ENCODE results near the gene VIL1.

VIL1 gene

GRCh38 chr2:218435003-218435982, 16.4 kb downstream of the VIL1 start:
- no peaks in the 10 kb centered on the region for H3K36me3 ChIP-seq (ENCODE audit: low read length)

GRCh38 chr2:218436992-218437391, 18.1 kb downstream of the VIL1 start:
- no peak overlapping the region for H3K27ac ChIP-seq (ENCODE audit: low read depth, low read length)
- H3F3A ChIP-seq (ENCODE audit: insufficient read depth) = no peaks in the 10 kb centered on the region
- no peak overlapping the region for H3K4me3 ChIP-seq (ENCODE audit: insufficient read depth, low read length, poor library complexity, severe bottlenecking)
- no peak overlapping the region for H2AFZ ChIP-seq (ENCODE audit: low read depth, low read length, severe bottlenecking)
- H3K9me2 ChIP-seq (replicated peaks; ENCODE audit: insufficient read depth, low read length) = no peaks in the 10 kb centered on the region
- no peak overlapping the region for H3K9ac ChIP-seq (ENCODE audit: low read length)
- no peaks in the 10 kb centered on the region for H3K36me3 ChIP-seq (ENCODE audit: low read length)
- TF ChIP-seq CTCF (IDR thresholded peaks at IDR 0.05; ENCODE audit: insufficient read depth, low read length, poor library complexity, severe bottlenecking) (no peak), EZH2phosphoT487 (conservative IDR thresholded peaks at IDR 0.05; ENCODE audit: low read length) (no peak)
- no peak overlapping the region for H3K4me2 ChIP-seq (ENCODE audit: low read depth, low read length, poor library complexity, severe bottlenecking)
- no peaks in the 10 kb centered on the region for H3K27me3 ChIP-seq (ENCODE audit: low read length)
- no peaks in the 10 kb centered on the region for H3K9me3 ChIP-seq (ENCODE audit: insufficient read depth, low read length)
- H4K20me1 ChIP-seq (ENCODE audit: low read depth, low read length) = no peaks in the 10 kb centered on the region
- no peaks in the 10 kb centered on the region for H3K79me2 ChIP-seq (ENCODE audit: insufficient read depth, low read length)

More at GRCh38 chr2:218435003-218435982, 16.4 kb downstream of the VIL1 start:
- no peak overlapping the region for H3K4me2 ChIP-seq (ENCODE audit: low read depth, low read length, poor library complexity, severe bottlenecking)
- H3K79me2 ChIP-seq (ENCODE audit: insufficient read depth, low read length) = no peaks in the 10 kb centered on the region
- H3K4me3 ChIP-seq (ENCODE audit: insufficient read depth, low read length, poor library complexity, severe bottlenecking) = no peak overlapping the region
- no peaks in the 10 kb centered on the region for H3K27me3 ChIP-seq (ENCODE audit: low read length)
- no peaks in the 10 kb centered on the region for H3F3A ChIP-seq (ENCODE audit: insufficient read depth)
- H4K20me1 ChIP-seq (ENCODE audit: low read depth, low read length) = no peaks in the 10 kb centered on the region
- TF ChIP-seq CTCF (IDR thresholded peaks at IDR 0.05; ENCODE audit: insufficient read depth, low read length, poor library complexity, severe bottlenecking) = no peak
- no peak for TF ChIP-seq EZH2phosphoT487 (conservative IDR thresholded peaks at IDR 0.05; ENCODE audit: low read length)
- H3K9me3 ChIP-seq (ENCODE audit: insufficient read depth, low read length) = no peaks in the 10 kb centered on the region
- H3K9ac ChIP-seq (ENCODE audit: low read length) = no peak overlapping the region
- H2AFZ ChIP-seq (ENCODE audit: low read depth, low read length, severe bottlenecking) = no peak overlapping the region
- no peaks in the 10 kb centered on the region for H3K9me2 ChIP-seq (replicated peaks; ENCODE audit: insufficient read depth, low read length)
- H3K27ac ChIP-seq (ENCODE audit: low read depth, low read length) = no peak overlapping the region

- TF ChIP-seq CTCF (IDR thresholded peaks at IDR 0.05; ENCODE audit: insufficient read depth, low read length, poor library complexity, severe bottlenecking) = no peak
- TF ChIP-seq EZH2phosphoT487 (conservative IDR thresholded peaks at IDR 0.05; ENCODE audit: low read length) = no peak
Observed at GRCh38 chr2:218437969-218438368, 19.0 kb downstream of the VIL1 start.

More at GRCh38 chr2:218437969-218438368, 19.0 kb downstream of the VIL1 start:
- Histone ChIP-seq H3K9ac (ENCODE audit: low read length) (no peak overlapping the region), H3K36me3 (ENCODE audit: low read length) (no peaks in the 10 kb centered on the region), H3K4me2 (ENCODE audit: low read depth, low read length, poor library complexity, severe bottlenecking) (no peak overlapping the region), H3K4me3 (ENCODE audit: insufficient read depth, low read length, poor library complexity, severe bottlenecking) (no peak overlapping the region), H3K79me2 (ENCODE audit: insufficient read depth, low read length) (no peaks in the 10 kb centered on the region), H4K20me1 (ENCODE audit: low read depth, low read length) (no peaks in the 10 kb centered on the region), H3K9me2 (replicated peaks; ENCODE audit: insufficient read depth, low read length) (no peaks in the 10 kb centered on the region), H3F3A (ENCODE audit: insufficient read depth) (no peaks in the 10 kb centered on the region), H3K9me3 (ENCODE audit: insufficient read depth, low read length) (no peaks in the 10 kb centered on the region), H3K27ac (ENCODE audit: low read depth, low read length) (no peak overlapping the region), H3K27me3 (ENCODE audit: low read length) (no peaks in the 10 kb centered on the region), H2AFZ (ENCODE audit: low read depth, low read length, severe bottlenecking) (no peak overlapping the region)

Measured in SU-DHL-6 (cell line).